D721Med (cell line): ENCODE results near the gene SLC66A1.

Experiments used
- DNase-seq: peaks from one replicate; pipeline ENCODE4 v3.0.0; 2011; ENCODE audit warnings: low spot score; ENCODE audit not compliant: insufficient read length
- FAIRE-seq: peaks from 2 replicates; lab custom pipeline; 2011; peaks lifted over from hg19 to GRCh38; lab: Jason Lieb, UNC
- CTCF ChIP-seq: IDR thresholded peaks from 2 replicates; pipeline ENCODE4 v1.5.1; 2012; ENCODE audit warnings: mild to moderate bottlenecking, control low read depth; ENCODE audit not compliant: insufficient read depth; ENCODE audit errors: missing control alignments

SLC66A1 gene

GRCh38 chr1:19376428-19377372 lies 64.6 kb downstream of the SLC66A1 start:
- FAIRE-seq (no peak), DNase-seq (no peak)
- no peak for TF ChIP-seq CTCF

- no peak for TF ChIP-seq CTCF
- FAIRE-seq = no peak
- no peak for DNase-seq
Observed at GRCh38 chr1:19377812-19378718, 65.9 kb downstream of the SLC66A1 start.
